ENCODE results near the gene RACK1.

The RACK1 gene

GRCh38 chr5:181237729-181238385, 5.8 kb downstream of the RACK1 start:
- peaks cover 13% of the 10 kb centered on the region for H3K4me1 ChIP-seq (ENCODE audit: control insufficient read depth, insufficient read depth, low read length)
- no peaks in the 10 kb centered on the region for H3K9me3 ChIP-seq (ENCODE audit: control insufficient read depth, insufficient read depth, low read depth, low read length)
- H3K4me3 ChIP-seq (ENCODE audit: low read depth, low read length) = no peak overlapping the region
- peaks cover 96% of the 10 kb centered on the region for H3K36me3 ChIP-seq (ENCODE audit: control insufficient read depth, insufficient read depth, low read length)
- no peak overlapping the region for H3K27ac ChIP-seq (ENCODE audit: low read depth, low read length)
- H3K27me3 ChIP-seq (ENCODE audit: control insufficient read depth, insufficient read depth, low read length) = no peaks in the 10 kb centered on the region
- H3K9ac ChIP-seq (ENCODE audit: low read length) = no peak overlapping the region

DNA sequence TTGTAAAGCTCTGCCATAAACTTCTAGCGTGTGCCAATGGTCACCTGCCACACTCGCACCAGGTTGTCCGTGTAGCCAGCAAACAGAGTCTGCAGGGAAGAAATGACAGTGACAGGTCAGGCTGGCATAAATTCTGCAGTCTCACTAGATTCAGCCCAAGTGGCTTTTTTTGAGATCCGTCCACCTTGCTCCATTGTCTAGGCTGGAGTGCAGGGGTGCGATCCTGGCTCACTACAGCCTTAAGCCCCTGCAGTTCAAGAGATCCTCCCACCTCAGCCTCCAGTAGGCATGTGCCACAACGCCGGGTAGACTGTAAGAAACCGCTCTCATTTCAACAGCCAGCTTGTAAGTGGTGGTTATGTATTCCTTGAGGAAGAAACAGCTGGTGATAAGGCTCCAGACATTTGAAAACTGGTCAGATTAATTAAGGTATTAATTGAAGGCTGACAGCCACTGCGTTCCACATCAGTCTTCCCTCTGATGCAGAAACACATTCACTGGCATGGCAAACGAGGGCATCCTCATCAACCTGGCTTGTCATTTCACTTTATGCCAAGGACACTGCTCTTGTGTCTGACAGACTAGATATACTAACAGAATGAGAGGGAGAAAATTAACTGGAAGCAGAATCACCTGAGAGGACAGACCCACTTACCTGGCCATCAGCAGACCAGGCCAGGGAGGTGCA, 6.6 kb downstream of the RACK1 start:
- peaks cover 96% of the 10 kb centered on the region for H3K36me3 ChIP-seq (ENCODE audit: control insufficient read depth, insufficient read depth, low read length)
- H3K9ac ChIP-seq (ENCODE audit: low read length) = no peak overlapping the region
- H3K4me3 ChIP-seq (ENCODE audit: low read depth, low read length) = no peak overlapping the region
- H3K27ac ChIP-seq (ENCODE audit: low read depth, low read length) = no peak overlapping the region
- H3K27me3 ChIP-seq (ENCODE audit: control insufficient read depth, insufficient read depth, low read length) = no peaks in the 10 kb centered on the region
- H3K9me3 ChIP-seq (ENCODE audit: control insufficient read depth, insufficient read depth, low read depth, low read length) = no peaks in the 10 kb centered on the region
- peaks cover 9% of the 10 kb centered on the region for H3K4me1 ChIP-seq (ENCODE audit: control insufficient read depth, insufficient read depth, low read length)

DNA sequence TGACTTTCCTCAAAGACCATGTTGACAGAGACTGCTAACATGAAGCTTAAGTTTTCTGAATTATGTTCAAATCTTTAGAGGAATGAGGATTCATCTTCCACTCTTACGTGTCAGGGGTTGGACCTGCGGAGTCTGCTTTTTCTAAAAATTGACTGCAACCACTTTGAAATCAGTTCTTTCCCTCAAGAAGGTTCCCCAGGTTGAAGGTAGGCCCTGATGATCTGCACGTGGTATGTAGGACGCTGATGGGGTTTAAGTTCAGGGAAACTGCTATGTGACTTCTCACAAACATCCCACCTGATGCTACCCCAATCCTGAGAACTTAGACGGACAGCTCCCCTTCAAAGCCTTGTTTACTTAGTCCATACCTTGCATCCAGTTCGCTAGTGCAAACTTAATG, 7.2 kb downstream of the RACK1 start:
- Histone ChIP-seq H3K9me3 (ENCODE audit: control insufficient read depth, insufficient read depth, low read depth, low read length) (no peaks in the 10 kb centered on the region), H3K9ac (ENCODE audit: low read length) (no peak overlapping the region), H3K27me3 (ENCODE audit: control insufficient read depth, insufficient read depth, low read length) (no peaks in the 10 kb centered on the region), H3K4me1 (ENCODE audit: control insufficient read depth, insufficient read depth, low read length) (peaks cover 3% of the 10 kb centered on the region), H3K4me3 (ENCODE audit: low read depth, low read length) (no peak overlapping the region), H3K36me3 (ENCODE audit: control insufficient read depth, insufficient read depth, low read length) (peaks cover 95% of the 10 kb centered on the region), H3K27ac (ENCODE audit: low read depth, low read length) (no peak overlapping the region)

GRCh38 chr5:181235689-181236366, 7.9 kb downstream of the RACK1 start:
- no peak overlapping the region for H3K4me3 ChIP-seq (ENCODE audit: low read depth, low read length)
- no peaks in the 10 kb centered on the region for H3K27me3 ChIP-seq (ENCODE audit: control insufficient read depth, insufficient read depth, low read length)
- H3K9ac ChIP-seq (ENCODE audit: low read length) = no peak overlapping the region
- no peaks in the 10 kb centered on the region for H3K4me1 ChIP-seq (ENCODE audit: control insufficient read depth, insufficient read depth, low read length)
- H3K9me3 ChIP-seq (ENCODE audit: control insufficient read depth, insufficient read depth, low read depth, low read length) = no peaks in the 10 kb centered on the region
- H3K27ac ChIP-seq (ENCODE audit: low read depth, low read length) = no peak overlapping the region
- peaks cover 95% of the 10 kb centered on the region for H3K36me3 ChIP-seq (ENCODE audit: control insufficient read depth, insufficient read depth, low read length)

GRCh38 chr5:181235323-181235688, 8.4 kb downstream of the RACK1 start:
- no peak overlapping the region for H3K4me3 ChIP-seq (ENCODE audit: low read depth, low read length)
- peaks cover 95% of the 10 kb centered on the region for H3K36me3 ChIP-seq (ENCODE audit: control insufficient read depth, insufficient read depth, low read length)
- H3K4me1 ChIP-seq (ENCODE audit: control insufficient read depth, insufficient read depth, low read length) = no peaks in the 10 kb centered on the region
- no peak overlapping the region for H3K27ac ChIP-seq (ENCODE audit: low read depth, low read length)
- H3K27me3 ChIP-seq (ENCODE audit: control insufficient read depth, insufficient read depth, low read length) = no peaks in the 10 kb centered on the region
- no peak overlapping the region for H3K9ac ChIP-seq (ENCODE audit: low read length)
- no peaks in the 10 kb centered on the region for H3K9me3 ChIP-seq (ENCODE audit: control insufficient read depth, insufficient read depth, low read depth, low read length)

DNA sequence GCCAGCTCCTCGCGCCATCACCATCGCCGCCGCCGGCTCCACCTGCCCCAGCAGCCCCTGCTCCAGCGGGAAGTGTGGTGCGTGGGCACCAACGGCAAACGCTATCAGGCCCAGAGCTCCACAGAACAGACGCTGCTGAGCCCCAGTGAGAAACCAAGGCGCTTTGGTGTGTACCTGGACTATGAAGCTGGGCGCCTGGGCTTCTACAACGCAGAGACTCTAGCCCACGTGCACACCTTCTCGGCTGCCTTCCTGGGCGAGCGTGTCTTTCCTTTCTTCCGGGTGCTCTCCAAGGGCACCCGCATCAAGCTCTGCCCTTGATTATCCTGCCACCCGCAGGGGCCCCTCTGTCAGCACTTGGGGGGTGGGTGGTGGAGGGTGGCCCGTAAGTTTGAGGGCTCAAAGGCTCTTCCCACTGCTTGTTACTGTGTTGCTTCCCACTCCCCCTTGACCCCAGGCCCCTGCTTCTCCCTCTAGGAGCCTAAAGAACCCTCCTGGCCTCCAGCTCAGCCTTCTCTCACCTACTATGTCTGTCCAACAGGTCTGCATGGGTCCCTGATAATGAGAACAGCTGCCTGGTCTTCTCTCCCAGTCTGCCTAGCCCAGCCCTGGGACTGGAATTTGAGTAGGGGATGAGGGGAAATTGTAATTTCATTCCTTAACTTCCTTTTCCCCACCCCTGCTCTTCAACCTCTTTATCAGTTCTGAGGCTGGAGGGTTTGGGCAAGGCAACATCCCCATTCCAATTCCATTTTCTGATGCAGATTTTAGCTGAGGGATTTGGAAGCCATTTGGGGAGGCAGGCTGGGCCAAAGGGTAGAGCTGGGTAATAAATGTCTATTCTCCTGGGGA, 9.0 kb downstream of the RACK1 start:
- Histone ChIP-seq H3K4me3 (ENCODE audit: low read depth, low read length) (no peak overlapping the region), H3K27me3 (ENCODE audit: control insufficient read depth, insufficient read depth, low read length) (no peaks in the 10 kb centered on the region), H3K4me1 (ENCODE audit: control insufficient read depth, insufficient read depth, low read length) (no peaks in the 10 kb centered on the region), H3K36me3 (ENCODE audit: control insufficient read depth, insufficient read depth, low read length) (peaks cover 90% of the 10 kb centered on the region), H3K9me3 (ENCODE audit: control insufficient read depth, insufficient read depth, low read depth, low read length) (no peaks in the 10 kb centered on the region), H3K9ac (ENCODE audit: low read length) (no peak overlapping the region), H3K27ac (ENCODE audit: low read depth, low read length) (no peak overlapping the region)

DNA sequence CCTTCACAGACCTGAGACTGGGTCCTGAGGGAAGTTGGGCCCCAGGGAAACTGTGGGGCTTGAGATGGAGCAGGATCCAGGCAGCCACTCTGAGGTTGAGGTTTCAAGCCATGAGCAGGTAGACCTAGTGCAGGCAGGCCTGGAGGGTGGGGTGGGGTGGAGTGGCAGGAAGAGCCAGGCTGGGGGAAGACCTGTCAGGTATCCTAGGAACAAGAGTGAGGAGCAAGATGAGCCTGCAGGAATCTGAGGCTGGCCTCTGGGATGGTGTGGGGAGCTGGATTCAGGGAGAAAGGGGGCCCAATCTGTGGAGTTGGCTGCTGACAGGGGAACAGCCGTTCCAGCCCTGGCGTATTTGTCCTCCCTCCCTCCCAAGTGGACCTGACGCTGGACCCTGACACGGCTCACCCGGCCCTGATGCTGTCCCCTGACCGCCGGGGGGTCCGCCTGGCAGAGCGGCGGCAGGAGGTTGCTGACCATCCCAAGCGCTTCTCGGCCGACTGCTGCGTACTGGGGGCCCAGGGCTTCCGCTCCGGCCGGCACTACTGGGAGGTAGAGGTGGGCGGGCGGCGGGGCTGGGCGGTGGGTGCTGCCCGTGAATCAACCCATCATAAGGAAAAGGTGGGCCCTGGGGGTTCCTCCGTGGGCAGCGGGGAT, 9.8 kb downstream of the RACK1 start:
- H3K27ac ChIP-seq (ENCODE audit: low read depth, low read length) = no peak overlapping the region
- peaks cover 90% of the 10 kb centered on the region for H3K36me3 ChIP-seq (ENCODE audit: control insufficient read depth, insufficient read depth, low read length)
- H3K9me3 ChIP-seq (ENCODE audit: control insufficient read depth, insufficient read depth, low read depth, low read length) = no peaks in the 10 kb centered on the region
- H3K27me3 ChIP-seq (ENCODE audit: control insufficient read depth, insufficient read depth, low read length) = no peaks in the 10 kb centered on the region
- no peak overlapping the region for H3K9ac ChIP-seq (ENCODE audit: low read length)
- H3K4me1 ChIP-seq (ENCODE audit: control insufficient read depth, insufficient read depth, low read length) = no peaks in the 10 kb centered on the region
- H3K4me3 ChIP-seq (ENCODE audit: low read depth, low read length) = no peak overlapping the region

DNA sequence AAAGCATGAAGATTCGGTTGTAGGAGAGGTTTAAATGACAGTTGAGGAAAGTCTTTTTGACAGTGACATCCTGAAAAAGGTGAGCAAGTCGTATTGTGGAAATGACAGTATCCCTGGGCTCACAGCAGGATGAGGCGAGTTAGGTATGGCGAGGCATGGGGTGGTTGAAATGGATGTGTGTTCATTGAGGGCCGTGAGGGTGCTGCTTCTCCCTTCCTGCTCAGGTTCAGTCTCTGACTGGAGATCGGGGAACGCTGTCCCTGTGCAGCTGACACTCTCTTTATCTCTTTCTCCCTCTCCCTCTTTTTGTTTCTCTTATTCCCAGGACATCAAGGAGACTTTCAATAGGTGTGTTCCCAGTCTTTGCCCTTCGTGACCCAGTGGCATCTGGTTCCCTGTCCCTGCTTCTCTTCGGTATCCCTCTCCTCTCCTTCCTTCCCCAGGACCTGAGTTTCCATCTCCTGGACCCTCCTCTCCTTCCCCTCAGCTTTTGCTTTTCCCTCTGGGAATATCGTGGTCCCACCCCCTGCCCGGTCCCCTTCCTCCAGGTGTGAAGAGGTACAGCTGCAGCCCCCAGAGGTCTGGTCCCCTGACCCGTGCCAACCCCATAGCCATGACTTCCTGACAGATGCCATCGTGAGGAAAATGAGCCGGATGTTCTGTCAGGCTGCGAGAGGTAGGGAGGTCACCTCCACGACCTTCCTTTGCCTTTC, 10.5 kb downstream of the RACK1 start:
- H3K9me3 ChIP-seq (ENCODE audit: control insufficient read depth, insufficient read depth, low read depth, low read length) = no peaks in the 10 kb centered on the region
- no peak overlapping the region for H3K27ac ChIP-seq (ENCODE audit: low read depth, low read length)
- H3K9ac ChIP-seq (ENCODE audit: low read length) = no peak overlapping the region
- peaks cover 85% of the 10 kb centered on the region for H3K36me3 ChIP-seq (ENCODE audit: control insufficient read depth, insufficient read depth, low read length)
- H3K27me3 ChIP-seq (ENCODE audit: control insufficient read depth, insufficient read depth, low read length) = no peaks in the 10 kb centered on the region
- H3K4me3 ChIP-seq (ENCODE audit: low read depth, low read length) = no peak overlapping the region
- no peaks in the 10 kb centered on the region for H3K4me1 ChIP-seq (ENCODE audit: control insufficient read depth, insufficient read depth, low read length)

DNA sequence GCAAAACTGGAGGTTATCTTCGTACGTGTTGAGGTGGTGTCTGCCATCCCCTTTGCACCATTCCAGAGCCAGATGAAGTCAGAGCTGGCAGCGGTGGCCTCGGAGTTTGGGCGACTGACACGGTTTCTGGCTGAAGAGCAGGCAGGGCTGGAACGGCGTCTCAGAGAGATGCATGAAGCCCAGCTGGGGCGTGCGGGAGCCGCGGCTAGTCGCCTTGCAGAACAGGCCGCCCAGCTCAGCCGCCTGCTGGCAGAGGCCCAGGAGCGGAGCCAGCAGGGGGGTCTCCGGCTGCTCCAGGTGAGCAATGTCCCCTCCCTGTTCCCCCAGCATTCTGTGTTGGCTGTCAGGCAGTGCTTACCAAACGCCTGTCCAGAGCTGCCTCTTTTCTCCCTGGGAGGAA, 11.1 kb downstream of the RACK1 start:
- no peaks in the 10 kb centered on the region for H3K9me3 ChIP-seq (ENCODE audit: control insufficient read depth, insufficient read depth, low read depth, low read length)
- H3K27ac ChIP-seq (ENCODE audit: low read depth, low read length) = no peak overlapping the region
- no peaks in the 10 kb centered on the region for H3K27me3 ChIP-seq (ENCODE audit: control insufficient read depth, insufficient read depth, low read length)
- no peak overlapping the region for H3K9ac ChIP-seq (ENCODE audit: low read length)
- no peak overlapping the region for H3K4me3 ChIP-seq (ENCODE audit: low read depth, low read length)
- H3K36me3 ChIP-seq (ENCODE audit: control insufficient read depth, insufficient read depth, low read length) = peaks cover 82% of the 10 kb centered on the region
- no peaks in the 10 kb centered on the region for H3K4me1 ChIP-seq (ENCODE audit: control insufficient read depth, insufficient read depth, low read length)

DNA sequence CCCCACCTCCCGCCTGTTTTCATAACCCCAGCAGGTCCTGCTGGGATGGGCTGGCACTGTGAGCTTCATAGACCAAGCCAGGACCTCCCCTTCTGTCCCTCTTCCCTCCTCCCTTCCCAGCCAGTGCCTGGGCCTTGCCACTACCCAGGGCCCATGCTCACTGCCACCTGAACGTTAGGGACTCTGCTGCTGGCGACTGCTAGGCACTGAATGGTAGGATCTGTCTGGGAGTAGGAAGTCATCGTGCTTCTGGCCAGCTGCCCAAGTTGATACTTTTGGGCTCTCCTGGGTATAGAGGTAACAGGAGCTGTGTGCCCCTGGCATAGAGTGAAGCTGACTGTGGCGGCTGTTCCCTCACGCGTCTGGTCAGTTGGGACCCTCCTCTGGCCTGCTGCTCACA, 12.3 kb downstream of the RACK1 start:
- H3K9me3 ChIP-seq (ENCODE audit: control insufficient read depth, insufficient read depth, low read depth, low read length) = no peaks in the 10 kb centered on the region
- no peaks in the 10 kb centered on the region for H3K27me3 ChIP-seq (ENCODE audit: control insufficient read depth, insufficient read depth, low read length)
- H3K9ac ChIP-seq (ENCODE audit: low read length) = no peak overlapping the region
- H3K27ac ChIP-seq (ENCODE audit: low read depth, low read length) = no peak overlapping the region
- no peak overlapping the region for H3K4me3 ChIP-seq (ENCODE audit: low read depth, low read length)
- H3K36me3 ChIP-seq (ENCODE audit: control insufficient read depth, insufficient read depth, low read length) = peaks cover 72% of the 10 kb centered on the region
- no peaks in the 10 kb centered on the region for H3K4me1 ChIP-seq (ENCODE audit: control insufficient read depth, insufficient read depth, low read length)
